Measurements from ENCODE around the gene PECR.

The PECR gene

GRCh38 chr2:216075510-216076485, 5.8 kb downstream of the PECR start:
- no peak for DNase-seq (ENCODE audit: low read depth, low spot score)
- no peak overlapping the region for H3K4me3 ChIP-seq (ENCODE audit: low read length)

DNA sequence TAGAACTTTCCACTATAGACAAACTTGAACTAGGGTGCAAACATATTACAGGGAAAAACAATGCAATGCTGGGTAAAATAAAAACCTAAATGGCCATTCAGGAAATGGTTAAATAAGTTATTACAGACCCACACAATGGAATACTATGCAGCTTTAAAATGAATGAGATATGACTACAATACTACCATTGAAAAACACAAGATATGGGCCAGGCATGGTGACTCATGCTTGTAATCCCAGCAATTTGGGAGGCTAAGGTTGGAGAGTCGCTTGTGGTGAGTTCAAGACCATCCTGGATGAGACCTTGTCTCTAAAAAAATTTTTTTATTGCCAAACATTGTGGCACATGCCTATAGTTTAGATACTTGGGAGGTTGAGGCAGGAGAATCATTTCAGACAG, 6.8 kb downstream of the PECR start:
- no peak for DNase-seq (ENCODE audit: low read depth, low spot score)

GRCh38 chr2:216074380-216074779, 7.2 kb downstream of the PECR start:
- H3K4me3 ChIP-seq (ENCODE audit: low read length), result no peak overlapping the region
- no peak for DNase-seq (ENCODE audit: low read depth, low spot score)

More for the DNA sequence above, 6.8 kb downstream of the PECR start:
- H3K4me3 ChIP-seq (ENCODE audit: low read length), result no peak overlapping the region

DNA sequence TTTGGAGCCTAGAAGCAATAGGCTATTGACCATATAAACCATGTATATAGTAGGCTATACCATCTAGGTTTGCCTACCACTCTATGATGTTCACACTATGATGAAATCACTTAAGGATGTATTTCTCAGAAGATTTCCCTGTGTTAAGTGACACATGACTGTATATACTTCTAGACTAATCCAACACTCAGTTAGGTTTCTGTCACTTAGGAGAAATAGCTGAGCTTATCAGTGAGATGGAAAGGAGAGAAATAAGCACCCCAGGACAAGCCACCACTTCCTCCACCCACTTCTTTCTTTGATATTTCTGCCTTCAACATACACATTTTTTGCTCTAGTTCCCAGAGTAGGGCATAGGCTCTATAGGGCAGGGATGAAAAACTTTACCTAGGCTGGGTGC, 7.8 kb downstream of the PECR start:
- no peak for DNase-seq (ENCODE audit: low read depth, low spot score)

DNA sequence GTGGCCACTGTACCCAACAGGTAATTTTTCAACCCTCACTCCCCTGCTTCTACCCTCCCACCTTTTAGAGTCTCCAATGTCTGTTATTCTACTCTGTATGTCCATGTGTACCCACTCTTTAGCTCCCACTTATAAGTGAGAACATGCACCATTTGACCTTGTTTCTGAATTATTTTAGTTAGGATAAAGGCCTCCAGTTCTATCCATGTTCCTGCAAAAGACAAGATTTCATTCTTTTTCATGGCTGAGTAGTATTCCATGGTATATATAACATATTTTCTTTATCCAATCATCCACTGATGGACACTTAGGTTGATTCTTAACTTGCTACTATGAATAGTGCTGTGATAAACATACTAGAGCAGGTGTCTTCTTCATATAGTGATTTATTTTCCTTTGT, 9.1 kb downstream of the PECR start:
- DNase-seq (ENCODE audit: low read depth, low spot score), result no peak
- H3K4me3 ChIP-seq (ENCODE audit: low read length), result no peak overlapping the region

More for the DNA sequence above, 7.8 kb downstream of the PECR start:
- no peak overlapping the region for H3K4me3 ChIP-seq (ENCODE audit: low read length)

DNA sequence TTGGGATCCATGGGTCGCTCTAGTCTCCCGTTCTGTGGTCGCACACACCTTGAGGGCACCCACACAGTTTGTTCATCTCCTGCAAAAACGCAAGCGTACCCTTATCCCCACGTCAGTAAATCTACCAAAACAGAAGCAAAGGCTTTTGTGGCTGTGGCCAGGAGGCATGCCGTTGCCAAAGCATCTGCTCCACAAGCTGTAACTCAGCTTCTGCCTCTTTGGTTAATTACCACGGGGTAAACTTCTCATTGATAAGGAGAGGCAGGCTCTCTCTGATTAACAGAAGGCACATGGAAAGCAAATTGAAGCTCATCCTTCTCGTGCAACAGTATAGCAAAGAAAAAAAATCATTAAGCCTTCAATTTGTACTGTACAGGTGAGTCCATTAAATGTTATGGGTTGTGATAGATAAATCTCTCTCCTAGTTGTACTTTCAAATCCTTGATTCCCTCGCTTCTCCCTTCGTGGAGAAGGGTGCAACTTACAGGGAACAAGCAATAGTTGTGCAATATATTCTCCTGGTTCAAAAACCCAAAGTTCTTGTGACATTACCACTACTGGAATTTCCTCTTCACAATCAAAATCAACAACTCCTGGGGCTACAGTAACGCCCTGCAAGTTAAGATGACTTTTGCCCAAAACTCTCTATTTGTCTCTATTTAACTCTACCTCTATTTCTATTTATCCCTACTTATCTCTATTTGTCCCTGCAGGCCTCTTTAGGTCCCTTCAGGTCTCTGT, 10.3 kb downstream of the PECR start:
- no peak for DNase-seq (ENCODE audit: low read depth, low spot score)

DNA sequence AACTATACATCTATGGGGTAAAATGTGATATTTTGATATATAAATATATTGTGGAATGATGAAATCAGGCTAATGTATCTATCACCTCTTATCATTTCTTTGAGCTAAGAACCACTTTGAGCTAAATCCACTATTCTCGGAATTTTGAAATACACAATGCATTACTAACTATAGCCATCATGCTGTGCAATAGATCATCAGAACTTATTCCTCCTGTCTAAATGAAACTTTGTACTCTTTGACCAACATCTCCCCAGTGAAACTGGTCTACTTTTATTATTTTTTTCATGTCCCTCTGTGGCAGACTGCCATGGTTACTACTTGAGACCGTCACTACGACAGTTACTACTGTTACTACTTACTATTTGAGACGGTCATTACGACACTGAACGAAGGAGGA, 11.4 kb downstream of the PECR start:
- DNase-seq (ENCODE audit: low read depth, low spot score), result no peak
- H3K4me3 ChIP-seq (ENCODE audit: low read length), result no peak overlapping the region

More for the DNA sequence above, 10.3 kb downstream of the PECR start:
- H3K4me3 ChIP-seq (ENCODE audit: low read length), result no peak overlapping the region

- DNase-seq (ENCODE audit: low read depth, low spot score), result no peak
- H3K4me3 ChIP-seq (ENCODE audit: low read length), result no peak overlapping the region
Measured at GRCh38 chr2:216069028-216069427, 12.6 kb downstream of the PECR start.

- H3K4me3 ChIP-seq (ENCODE audit: low read length), result no peak overlapping the region
- DNase-seq (ENCODE audit: low read depth, low spot score), result no peak
Measured at GRCh38 chr2:216066230-216066629, 15.4 kb downstream of the PECR start.

- DNase-seq (ENCODE audit: low read depth, low spot score), result no peak
Measured at GRCh38 chr2:216064665-216065064, 16.9 kb downstream of the PECR start.

GRCh38 chr2:216064014-216064630, 17.5 kb downstream of the PECR start:
- no peak overlapping the region for H3K4me3 ChIP-seq (ENCODE audit: low read length)
- no peak for DNase-seq (ENCODE audit: low read depth, low spot score)

More at GRCh38 chr2:216064665-216065064, 16.9 kb downstream of the PECR start:
- H3K4me3 ChIP-seq (ENCODE audit: low read length), result no peak overlapping the region

DNA sequence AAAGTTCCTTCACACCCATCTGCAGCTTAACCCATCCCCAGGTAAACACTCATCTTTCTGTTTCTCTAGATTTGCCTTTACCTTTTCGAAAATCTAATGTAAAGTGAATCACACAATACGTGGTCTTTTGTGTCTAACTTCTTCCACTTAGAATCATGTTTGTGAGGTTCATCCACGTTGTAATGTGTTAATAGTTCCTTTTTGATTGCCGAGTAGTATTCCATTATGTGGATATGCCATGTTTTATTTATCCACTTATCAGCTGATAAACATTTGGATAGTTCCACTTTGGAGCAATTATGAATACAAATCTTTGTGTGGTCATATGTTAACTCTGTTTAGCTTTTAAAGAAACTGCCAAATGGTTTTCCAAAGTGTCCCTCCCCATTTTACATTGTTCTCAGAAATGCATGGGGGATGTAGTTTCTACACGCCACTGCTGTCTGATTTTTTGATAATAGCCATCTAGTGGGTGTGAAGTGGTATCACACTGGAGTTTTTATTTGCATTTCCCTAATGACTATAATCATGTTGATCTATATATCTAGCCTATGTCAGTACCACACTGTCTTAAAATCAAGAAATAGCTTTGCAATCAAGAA, 22.3 kb downstream of the PECR start:
- no peak overlapping the region for H3K4me3 ChIP-seq (ENCODE audit: low read length)
- DNase-seq (ENCODE audit: low read depth, low spot score), result no peak

GRCh38 chr2:216057688-216058193, 23.9 kb downstream of the PECR start:
- no peak for DNase-seq (ENCODE audit: low read depth, low spot score)

GRCh38 chr2:216056739-216057138, 24.9 kb downstream of the PECR start:
- no peak for DNase-seq (ENCODE audit: low read depth, low spot score)
- H3K4me3 ChIP-seq (ENCODE audit: low read length), result no peak overlapping the region

More at GRCh38 chr2:216057688-216058193, 23.9 kb downstream of the PECR start:
- no peak overlapping the region for H3K4me3 ChIP-seq (ENCODE audit: low read length)

DNA sequence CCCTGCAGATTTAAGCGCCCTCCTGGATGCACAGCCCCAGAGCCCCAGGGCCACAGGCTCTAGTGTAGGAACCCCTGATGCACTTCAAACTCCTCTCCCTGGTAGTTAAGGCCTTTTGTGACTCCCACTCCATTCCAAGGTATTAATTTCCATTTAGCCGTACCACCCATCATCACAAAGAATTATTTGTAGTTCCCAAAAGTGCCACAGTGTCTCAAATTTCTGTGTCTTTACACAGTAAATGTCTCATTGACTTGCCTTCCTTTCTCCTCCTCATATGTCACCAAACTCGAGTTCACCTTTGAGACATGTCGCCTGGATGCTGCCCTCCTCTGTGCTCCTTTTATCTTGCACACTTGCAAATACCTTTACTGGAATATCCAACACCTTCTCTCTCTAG, 25.9 kb downstream of the PECR start:
- no peak for DNase-seq (ENCODE audit: low read depth, low spot score)
- H3K4me3 ChIP-seq (ENCODE audit: low read length), result no peak overlapping the region

DNA sequence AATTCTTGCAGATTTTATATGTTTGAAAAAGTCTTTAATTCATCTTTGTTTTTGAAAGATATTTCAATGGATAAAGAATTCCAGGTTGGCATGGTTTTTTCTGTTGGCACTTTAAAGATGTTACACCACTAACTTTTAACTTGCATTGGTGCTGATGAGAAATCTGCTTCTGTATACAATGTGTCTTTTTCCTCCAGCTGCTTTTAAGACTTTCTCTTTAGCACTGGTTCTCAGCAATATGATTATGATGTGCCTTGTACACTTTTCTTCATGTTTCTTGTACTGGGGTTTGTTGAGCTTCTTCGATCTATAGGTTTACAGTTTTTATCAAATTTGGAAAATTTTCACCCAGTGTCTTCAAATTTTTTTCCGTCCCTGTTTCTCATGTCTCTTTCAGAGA, 29.2 kb downstream of the PECR start:
- DNase-seq (ENCODE audit: low read depth, low spot score), result no peak
- H3K4me3 ChIP-seq (ENCODE audit: low read length), result no peak overlapping the region

DNA sequence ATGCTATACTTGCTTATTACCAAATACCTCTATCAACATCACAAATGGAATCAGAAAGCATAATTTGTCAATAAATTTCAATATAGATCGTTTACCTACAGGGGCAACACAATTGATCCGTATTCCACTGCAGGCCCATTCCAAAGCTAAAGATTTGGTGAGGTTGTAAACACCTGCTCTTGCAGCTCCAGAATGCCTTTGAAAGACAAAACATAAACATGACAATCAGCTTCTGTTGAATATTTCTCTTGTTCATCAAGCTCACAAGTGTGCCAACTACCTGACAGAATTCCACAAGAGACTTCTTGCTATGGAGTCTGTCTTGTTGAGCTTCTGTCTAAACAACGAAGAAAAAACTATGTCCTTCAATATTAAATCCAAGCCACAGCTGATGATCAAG, 30.3 kb downstream of the PECR start:
- DNase-seq (ENCODE audit: low read depth, low spot score), result no peak
- no peak overlapping the region for H3K4me3 ChIP-seq (ENCODE audit: low read length)

GRCh38 chr2:216049452-216049851, 32.2 kb downstream of the PECR start:
- no peak for DNase-seq (ENCODE audit: low read depth, low spot score)
- H3K4me3 ChIP-seq (ENCODE audit: low read length), result no peak overlapping the region

DNA sequence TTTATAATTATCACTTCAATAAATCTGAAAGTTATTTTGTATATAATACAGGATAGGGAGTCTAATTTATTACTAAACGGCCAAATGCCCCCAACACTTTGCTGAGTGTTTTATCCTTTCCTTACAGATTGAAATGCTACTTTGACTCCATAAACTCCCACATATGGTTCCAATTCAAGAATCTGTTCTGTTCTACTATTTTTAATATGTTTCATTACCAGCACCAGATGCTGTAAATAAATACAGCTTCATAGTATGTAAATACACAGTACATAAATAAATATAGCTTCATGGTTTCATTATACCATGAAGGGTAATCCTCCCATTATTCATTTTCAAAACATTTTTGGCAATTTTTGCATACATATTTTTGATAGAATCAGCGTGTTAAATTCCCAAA, 34.2 kb downstream of the PECR start:
- DNase-seq (ENCODE audit: low read depth, low spot score), result no peak
- H3K4me3 ChIP-seq (ENCODE audit: low read length), result no peak overlapping the region
